ENCODE data around the gene CAPN7.
A peak's percentile ranks its signal among the peaks of the same experiment; 100 is the strongest.

The CAPN7 gene

DNA sequence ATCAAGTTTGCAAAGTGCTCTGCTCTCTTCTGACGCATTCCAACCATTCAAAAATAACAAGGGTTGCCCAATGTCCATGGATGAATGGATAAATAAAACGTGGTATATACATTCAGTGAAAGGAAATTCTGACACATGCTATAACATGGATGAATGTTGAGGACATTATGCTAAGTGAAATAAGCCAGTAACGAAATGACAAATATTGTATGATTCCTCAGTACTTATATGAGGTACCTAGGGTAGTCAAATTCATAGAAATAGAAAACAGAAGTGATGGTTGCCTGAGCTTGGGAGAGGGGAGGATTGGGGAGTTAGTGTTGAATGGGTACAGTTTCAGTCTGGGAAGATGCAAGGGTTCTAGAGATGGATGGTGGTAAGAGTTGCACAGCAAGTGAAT is 92.5 kb downstream of the CAPN7 start:
- no peak for DNase-seq (ENCODE audit: low read depth)

DNA sequence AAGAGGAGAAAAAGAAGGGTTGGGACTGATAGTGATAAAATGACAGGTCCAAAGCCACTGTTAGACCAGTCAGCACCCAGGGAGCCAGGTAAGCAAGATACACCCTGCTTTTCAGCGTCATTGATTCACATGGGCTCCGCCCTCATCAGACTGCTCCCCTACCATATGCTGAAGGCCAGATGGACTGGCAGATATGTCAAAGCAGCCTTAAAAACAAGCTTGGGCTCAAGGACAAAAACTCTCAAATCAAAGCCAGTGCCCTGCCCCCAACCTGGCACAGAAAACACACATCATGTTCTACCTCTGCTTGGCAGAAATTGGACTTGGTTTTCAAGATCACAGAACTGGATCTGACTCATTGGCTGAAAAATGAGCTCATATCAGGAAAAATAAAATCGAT is 93.0 kb downstream of the CAPN7 start:
- no peak for DNase-seq (ENCODE audit: low read depth)

DNA sequence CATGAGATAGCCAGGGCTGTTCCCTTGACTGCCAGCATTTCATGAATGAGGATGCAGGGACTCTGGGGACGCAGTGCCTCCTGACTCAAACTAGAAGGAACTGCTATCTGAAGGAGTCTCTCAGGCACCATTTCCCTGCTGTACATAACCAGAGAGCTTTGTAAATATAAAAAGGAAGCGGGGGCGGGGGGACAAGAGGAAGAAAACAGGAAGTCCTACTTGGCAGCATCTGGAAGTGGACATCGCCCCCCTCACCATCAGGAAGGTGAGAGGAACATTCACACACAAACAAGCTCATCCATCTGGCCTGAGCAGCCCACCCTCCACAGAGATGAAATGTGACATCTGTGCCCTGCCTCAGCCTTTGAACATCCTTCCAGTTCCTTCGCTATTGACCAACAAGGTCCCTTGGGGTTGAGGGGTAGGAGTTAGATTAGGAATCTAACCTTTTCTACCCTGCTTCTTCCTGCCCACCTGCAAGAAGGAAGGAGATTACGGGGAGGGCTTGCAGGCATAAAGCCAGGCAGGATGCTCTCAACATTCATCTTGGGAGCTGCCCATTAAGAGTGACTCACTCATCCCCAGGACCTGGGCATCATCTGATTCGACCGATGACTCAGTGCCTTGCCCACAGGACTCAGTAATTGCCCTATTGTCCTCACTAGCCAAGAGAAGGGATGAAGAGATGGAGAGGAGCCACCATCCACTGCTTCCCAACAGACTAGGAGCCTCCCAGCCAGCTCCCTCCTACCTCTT is 94.5 kb downstream of the CAPN7 start:
- peak; percentile 39 for DNase-seq (ENCODE audit: low read depth)

DNA sequence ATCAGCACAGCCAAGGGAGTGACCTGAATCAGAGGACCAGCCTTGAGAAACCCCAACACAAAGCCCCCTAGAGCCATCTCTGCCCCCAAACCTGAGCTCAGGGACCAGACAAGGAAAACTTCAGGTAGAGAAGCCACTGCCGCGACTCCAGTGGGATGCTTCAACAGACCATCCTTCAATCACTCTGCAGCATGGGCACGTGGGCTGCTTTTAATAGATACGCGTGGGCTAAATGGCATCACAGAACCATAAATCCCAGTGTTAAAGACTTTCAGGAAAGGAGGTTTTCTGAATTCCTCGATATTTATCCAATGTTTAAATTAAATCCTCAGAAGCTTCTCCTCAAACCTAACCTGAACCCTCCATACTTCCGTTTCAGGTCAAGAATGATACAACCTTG is 95.7 kb downstream of the CAPN7 start:
- DNase-seq (ENCODE audit: low read depth): no peak
